Measurements from ENCODE around the gene FGF14. TPM values are rescaled to one million over a fixed set of nuclear protein-coding genes. Genes with fewer than 3 reads are reported as not detected.
"Not testable (repeated sequence)": the region's sequence is repeated elsewhere in the genome, so short reads cannot be mapped to it uniquely, and the experiment has no call there.

FGF14 gene
- total RNA-seq, 3 donors from 2014 or later (not counting 1 experiment from before 2014, with no cell fraction given), result not detected

GRCh38 chr13:102012299-102013293 is 389.3 kb downstream of the FGF14 start:
- intact Hi-C loops (cut with micrococcal nuclease), result no loop called here
- no peak overlapping the region for H3K4me3 Mint-ChIP-seq
- ATAC-seq, result no peak

GRCh38 chr13:102011455-102011854 is 390.4 kb downstream of the FGF14 start:
- WGBS (ENCODE audit: insufficient coverage), result 66% methylated on average over 5 of the region's 5 CpGs
- H3K4me1 Mint-ChIP-seq; H3K27me3 ChIP-seq (ENCODE audit: control insufficient read depth, insufficient read depth, low read length); H3K27ac Mint-ChIP-seq; H3K27ac ChIP-seq (ENCODE audit: low read length); H3K9me3 Mint-ChIP-seq; H3K36me3 Mint-ChIP-seq; intact Hi-C loops (cut with micrococcal nuclease); DNase-seq; H3K4me3 Mint-ChIP-seq; H3K4me3 ChIP-seq (ENCODE audit: low read length); H3K36me3 ChIP-seq (ENCODE audit: control insufficient read depth, insufficient read depth, low read length); ATAC-seq; H3K4me1 ChIP-seq (ENCODE audit: control insufficient read depth, insufficient read depth, low read length); H3K27me3 Mint-ChIP-seq (ENCODE audit: low read depth in 2 of 2); H3K9me3 ChIP-seq (ENCODE audit: control insufficient read depth, insufficient read depth, low read length): not testable (repeated sequence)

More at GRCh38 chr13:102012299-102013293, 389.3 kb downstream of the FGF14 start:
- 84% methylated on average over 5 of the region's 7 CpGs for WGBS (ENCODE audit: insufficient coverage)
- DNase-seq, result no peak
- Mint-ChIP-seq H3K27me3 (ENCODE audit: low read depth in 2 of 2) (no peaks in the 10 kb centered on the region), H3K9me3 (peaks cover 3 to 9% of the 10 kb centered on the region in 2 donors), H3K27ac (no peak overlapping the region), H3K36me3 (peaks cover 8% of the 10 kb centered on the region), H3K4me1 (no peaks in the 10 kb centered on the region)
- Histone ChIP-seq H3K36me3 (ENCODE audit: control insufficient read depth, insufficient read depth, low read length) (no peaks in the 10 kb centered on the region), H3K27ac (ENCODE audit: low read length) (no peak overlapping the region), H3K9me3 (ENCODE audit: control insufficient read depth, insufficient read depth, low read length) (no peaks in the 10 kb centered on the region), H3K27me3 (ENCODE audit: control insufficient read depth, insufficient read depth, low read length) (no peaks in the 10 kb centered on the region), H3K4me1 (ENCODE audit: control insufficient read depth, insufficient read depth, low read length) (no peaks in the 10 kb centered on the region), H3K4me3 (ENCODE audit: low read length) (no peak overlapping the region)
- TF ChIP-seq CTCF (IDR thresholded peaks at IDR 0.05), result no peak

- no peaks in the 10 kb centered on the region for H3K4me1 Mint-ChIP-seq
- intact Hi-C loops (cut with micrococcal nuclease), result no loop called here
- H3K9me3 Mint-ChIP-seq, result peaks cover 8 to 9% of the 10 kb centered on the region in 2 donors
- DNase-seq, result no peak
- H3K4me3 ChIP-seq (ENCODE audit: low read length), result no peak overlapping the region
- no peak overlapping the region for H3K4me3 Mint-ChIP-seq
- no peaks in the 10 kb centered on the region for H3K27me3 ChIP-seq (ENCODE audit: control insufficient read depth, insufficient read depth, low read length)
- H3K36me3 Mint-ChIP-seq, result no peaks in the 10 kb centered on the region
- no peaks in the 10 kb centered on the region for H3K9me3 ChIP-seq (ENCODE audit: control insufficient read depth, insufficient read depth, low read length)
- TF ChIP-seq CTCF (IDR thresholded peaks at IDR 0.05), result no peak
- no peak for ATAC-seq
- H3K36me3 ChIP-seq (ENCODE audit: control insufficient read depth, insufficient read depth, low read length), result no peaks in the 10 kb centered on the region
- no peak overlapping the region for H3K27ac ChIP-seq (ENCODE audit: low read length)
- no peaks in the 10 kb centered on the region for H3K4me1 ChIP-seq (ENCODE audit: control insufficient read depth, insufficient read depth, low read length)
- no peak overlapping the region for H3K27ac Mint-ChIP-seq
- 68% methylated on average over 4 of the region's 5 CpGs for WGBS (ENCODE audit: insufficient coverage)
- H3K27me3 Mint-ChIP-seq (ENCODE audit: low read depth in 2 of 2), result no peaks in the 10 kb centered on the region
Measured at GRCh38 chr13:102003848-102004570, 397.8 kb downstream of the FGF14 start.

- ATAC-seq, result no peak
- Histone ChIP-seq H3K36me3 (ENCODE audit: control insufficient read depth, insufficient read depth, low read length) (no peaks in the 10 kb centered on the region), H3K4me1 (ENCODE audit: control insufficient read depth, insufficient read depth, low read length) (no peaks in the 10 kb centered on the region), H3K27ac (ENCODE audit: low read length) (no peak overlapping the region), H3K9me3 (ENCODE audit: control insufficient read depth, insufficient read depth, low read length) (no peaks in the 10 kb centered on the region), H3K4me3 (ENCODE audit: low read length) (no peak overlapping the region), H3K27me3 (ENCODE audit: control insufficient read depth, insufficient read depth, low read length) (no peaks in the 10 kb centered on the region)
- TF ChIP-seq CTCF (IDR thresholded peaks at IDR 0.05), result no peak
- Mint-ChIP-seq H3K36me3 (no peaks in the 10 kb centered on the region), H3K9me3 (peaks cover 7 to 8% of the 10 kb centered on the region in 2 donors), H3K27ac (no peak overlapping the region), H3K4me3 (no peak overlapping the region), H3K27me3 (ENCODE audit: low read depth in 2 of 2) (no peaks in the 10 kb centered on the region), H3K4me1 (no peaks in the 10 kb centered on the region)
- DNase-seq, result no peak
- intact Hi-C loops (cut with micrococcal nuclease), result no loop called here
- WGBS (ENCODE audit: insufficient coverage), result 74% methylated on average over 3 of the region's 3 CpGs
Measured at GRCh38 chr13:102002287-102002686, 399.6 kb downstream of the FGF14 start.

Data from natural killer cell (primary cell).